ENCODE measurements around the gene ZNRF3.
"Not testable (repeated sequence)": the region's sequence is repeated elsewhere in the genome, so short reads cannot be mapped to it uniquely, and the experiment has no call there.

Gene ZNRF3

DNA sequence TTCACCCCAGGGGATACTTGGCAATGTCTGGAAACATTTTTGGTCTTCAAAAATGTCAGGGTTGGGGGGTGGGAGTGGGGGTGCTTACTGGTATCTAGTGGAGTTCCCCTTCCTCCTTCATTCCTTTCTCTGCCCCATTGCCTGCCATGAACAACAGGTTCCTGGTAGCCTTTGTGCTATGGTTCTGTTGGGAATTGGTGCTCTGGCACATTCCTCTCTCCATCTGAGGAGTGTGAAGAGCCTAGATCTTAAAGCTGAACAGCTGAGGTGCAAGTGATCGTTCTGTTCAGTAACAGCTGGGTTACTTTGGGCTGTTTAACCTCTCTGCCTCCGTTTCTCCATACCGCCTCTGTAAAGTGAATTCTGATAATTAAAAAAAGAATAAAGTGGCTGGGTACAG is 114.0 kb downstream of the ZNRF3 start:
- Mint-ChIP-seq H3K27ac (no peak overlapping the region), H3K4me3 (no peak overlapping the region), H3K4me1 (ENCODE audit: low read depth) (peaks cover 2% of the 10 kb centered on the region), H3K9me3 (no peaks in the 10 kb centered on the region), H3K36me3 (ENCODE audit: low read depth) (no peaks in the 10 kb centered on the region), H3K27me3 (peaks cover 24% of the 10 kb centered on the region)
- no peak for DNase-seq

DNA sequence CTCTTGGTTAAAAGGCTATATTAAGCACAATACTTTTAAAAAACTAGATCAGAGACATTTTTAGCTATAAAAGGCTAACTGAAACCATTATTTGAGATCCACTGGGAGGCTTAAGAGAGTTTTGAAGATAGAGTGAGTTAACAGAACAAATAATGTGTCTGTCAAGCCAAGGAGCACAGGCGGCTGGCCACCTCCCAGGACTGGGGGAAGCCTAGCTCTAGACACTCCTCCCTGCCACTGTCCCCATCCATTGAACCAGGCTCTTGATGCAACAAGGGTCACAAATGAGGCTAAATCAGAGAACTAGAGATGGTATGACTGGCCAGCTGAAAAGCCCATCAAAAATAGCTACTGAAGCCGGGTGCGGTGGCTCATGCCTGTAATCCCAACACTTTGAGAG is 115.3 kb downstream of the ZNRF3 start:
- no peaks in the 10 kb centered on the region for H3K9me3 Mint-ChIP-seq
- H3K36me3 Mint-ChIP-seq (ENCODE audit: low read depth) = no peaks in the 10 kb centered on the region
- peaks cover 24% of the 10 kb centered on the region for H3K27me3 Mint-ChIP-seq
- H3K4me1 Mint-ChIP-seq (ENCODE audit: low read depth) = no peaks in the 10 kb centered on the region
- no peak overlapping the region for H3K4me3 Mint-ChIP-seq
- no peak for DNase-seq
- H3K27ac Mint-ChIP-seq = no peak overlapping the region

DNA sequence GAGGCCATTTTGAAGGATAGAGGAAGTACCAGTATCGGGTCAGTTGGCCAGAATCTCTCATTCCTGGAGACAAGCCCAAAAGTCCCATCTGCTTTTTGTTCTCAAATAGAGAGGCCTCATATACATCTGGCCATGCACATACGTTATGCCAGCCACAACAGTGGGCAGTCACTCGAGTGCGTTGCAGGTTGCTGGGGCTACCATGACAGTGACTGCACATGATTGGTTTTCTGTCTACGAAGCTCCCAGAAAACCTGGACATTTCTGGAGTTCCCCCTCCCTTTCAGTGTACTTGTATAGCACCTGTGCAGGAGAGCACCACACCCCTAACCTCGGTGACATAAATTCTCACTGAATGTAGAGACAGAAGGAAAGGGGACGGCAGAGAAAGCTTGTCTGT is 116.1 kb downstream of the ZNRF3 start:
- Mint-ChIP-seq H3K36me3 (ENCODE audit: low read depth) (no peaks in the 10 kb centered on the region), H3K9me3 (no peaks in the 10 kb centered on the region), H3K4me3 (no peak overlapping the region), H3K27ac (no peak overlapping the region), H3K4me1 (ENCODE audit: low read depth) (peaks cover 4% of the 10 kb centered on the region), H3K27me3 (peaks cover 24% of the 10 kb centered on the region)
- no peak for DNase-seq

DNA sequence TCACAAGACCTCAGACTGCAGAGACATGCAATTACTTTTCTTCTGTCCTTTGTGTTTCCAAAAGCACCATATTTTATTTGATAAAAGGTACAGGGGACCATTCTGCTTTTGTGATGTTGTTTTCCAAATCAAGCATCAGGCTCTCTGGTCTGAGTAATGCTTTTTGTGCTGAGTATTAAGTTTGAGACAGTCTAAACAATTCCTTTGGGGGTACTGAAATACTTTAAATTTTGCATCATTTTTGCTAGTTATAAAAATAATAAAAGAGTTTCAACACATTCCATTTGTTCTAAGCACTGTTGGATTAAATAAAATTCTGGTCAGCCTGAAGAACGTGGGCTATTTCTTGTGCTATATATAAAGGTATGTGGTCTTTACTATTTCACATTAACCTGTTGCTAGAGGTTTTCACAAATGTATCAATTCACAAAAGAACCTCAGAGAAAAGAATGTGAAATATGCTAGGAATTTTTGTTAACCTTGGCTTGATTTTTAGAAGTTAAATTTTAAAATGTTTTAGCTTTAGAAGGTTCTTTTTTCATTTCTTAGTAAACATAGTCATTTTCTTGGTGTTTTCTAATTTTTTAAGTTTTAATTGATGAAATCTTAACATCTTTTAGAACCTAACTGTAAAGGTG is 116.7 kb downstream of the ZNRF3 start:
- Mint-ChIP-seq H3K4me1 (ENCODE audit: low read depth) (peaks cover 4% of the 10 kb centered on the region), H3K9me3 (no peaks in the 10 kb centered on the region), H3K27ac (no peak overlapping the region), H3K36me3 (ENCODE audit: low read depth) (no peaks in the 10 kb centered on the region), H3K27me3 (peaks cover 24% of the 10 kb centered on the region), H3K4me3 (no peak overlapping the region)
- DNase-seq = no peak

DNA sequence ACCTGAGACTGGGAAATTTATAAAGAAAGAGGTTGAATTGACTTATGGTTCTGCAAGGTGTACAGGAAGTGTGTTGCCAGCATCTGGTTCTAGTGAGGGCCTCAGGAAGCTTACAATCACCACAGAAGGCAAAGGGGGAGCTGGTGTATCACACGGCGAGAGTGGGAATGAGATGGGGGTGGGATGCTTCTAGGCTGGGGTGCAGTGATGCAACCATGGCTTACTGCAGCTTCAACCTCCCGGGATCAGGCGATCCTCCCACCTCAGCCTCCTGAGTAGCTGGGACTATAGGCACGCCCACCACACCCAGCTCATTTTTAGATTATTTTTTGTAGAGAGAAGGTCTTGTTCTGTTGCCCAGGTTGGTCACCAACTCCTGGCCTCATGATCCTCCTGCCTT is 117.3 kb downstream of the ZNRF3 start:
- peaks cover 30% of the 10 kb centered on the region for H3K27me3 Mint-ChIP-seq
- H3K36me3 Mint-ChIP-seq (ENCODE audit: low read depth) = no peaks in the 10 kb centered on the region
- H3K4me1 Mint-ChIP-seq (ENCODE audit: low read depth) = peaks cover 4% of the 10 kb centered on the region
- no peak for DNase-seq
- no peak overlapping the region for H3K27ac Mint-ChIP-seq
- H3K4me3 Mint-ChIP-seq = no peak overlapping the region
- no peaks in the 10 kb centered on the region for H3K9me3 Mint-ChIP-seq

DNA sequence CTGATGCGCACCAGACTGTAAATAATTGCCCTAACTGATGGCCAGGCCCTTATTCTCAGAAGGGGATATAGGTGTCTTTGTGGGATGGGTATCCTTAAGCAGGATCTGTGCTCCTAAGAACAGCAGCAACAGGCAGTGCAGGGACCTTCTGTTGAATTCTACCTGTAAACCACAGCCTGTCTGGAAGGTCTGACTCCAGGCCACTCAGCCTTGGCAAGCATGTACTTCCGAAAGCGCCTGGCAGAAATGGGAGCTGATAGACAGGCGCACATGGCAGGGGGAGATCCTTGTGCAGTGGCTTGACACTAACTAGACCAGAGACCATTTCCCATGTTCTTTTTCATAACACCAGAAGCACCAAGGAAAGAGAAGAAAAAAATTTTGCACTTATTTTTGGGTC is 119.2 kb downstream of the ZNRF3 start:
- no peak for DNase-seq
- H3K4me1 Mint-ChIP-seq (ENCODE audit: low read depth) = peaks cover 4% of the 10 kb centered on the region
- no peak overlapping the region for H3K4me3 Mint-ChIP-seq
- peaks cover 42% of the 10 kb centered on the region for H3K27me3 Mint-ChIP-seq
- no peak overlapping the region for H3K27ac Mint-ChIP-seq
- no peaks in the 10 kb centered on the region for H3K36me3 Mint-ChIP-seq (ENCODE audit: low read depth)
- no peaks in the 10 kb centered on the region for H3K9me3 Mint-ChIP-seq

DNA sequence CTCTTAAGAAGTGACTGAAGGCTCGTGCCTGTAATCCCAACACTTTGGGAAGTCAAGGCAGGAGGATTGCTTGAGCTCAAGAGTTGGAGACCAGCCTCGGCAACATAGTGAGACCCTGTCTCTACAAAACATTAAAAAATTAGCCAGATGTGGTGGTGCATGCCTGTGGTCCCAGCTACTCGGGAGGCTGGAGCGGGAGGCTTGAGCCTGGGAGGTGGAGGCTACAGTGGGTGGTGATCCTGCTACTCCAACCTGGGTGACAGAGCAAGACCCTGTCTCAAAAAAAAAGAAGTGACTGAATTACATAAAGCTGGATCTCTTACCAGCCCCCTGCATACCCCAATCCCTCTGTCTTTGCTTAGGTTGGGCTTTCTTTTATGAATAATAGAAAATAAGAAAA is 120.2 kb downstream of the ZNRF3 start:
- DNase-seq = no peak
- peaks cover 42% of the 10 kb centered on the region for H3K27me3 Mint-ChIP-seq
- no peak overlapping the region for H3K27ac Mint-ChIP-seq

DNA sequence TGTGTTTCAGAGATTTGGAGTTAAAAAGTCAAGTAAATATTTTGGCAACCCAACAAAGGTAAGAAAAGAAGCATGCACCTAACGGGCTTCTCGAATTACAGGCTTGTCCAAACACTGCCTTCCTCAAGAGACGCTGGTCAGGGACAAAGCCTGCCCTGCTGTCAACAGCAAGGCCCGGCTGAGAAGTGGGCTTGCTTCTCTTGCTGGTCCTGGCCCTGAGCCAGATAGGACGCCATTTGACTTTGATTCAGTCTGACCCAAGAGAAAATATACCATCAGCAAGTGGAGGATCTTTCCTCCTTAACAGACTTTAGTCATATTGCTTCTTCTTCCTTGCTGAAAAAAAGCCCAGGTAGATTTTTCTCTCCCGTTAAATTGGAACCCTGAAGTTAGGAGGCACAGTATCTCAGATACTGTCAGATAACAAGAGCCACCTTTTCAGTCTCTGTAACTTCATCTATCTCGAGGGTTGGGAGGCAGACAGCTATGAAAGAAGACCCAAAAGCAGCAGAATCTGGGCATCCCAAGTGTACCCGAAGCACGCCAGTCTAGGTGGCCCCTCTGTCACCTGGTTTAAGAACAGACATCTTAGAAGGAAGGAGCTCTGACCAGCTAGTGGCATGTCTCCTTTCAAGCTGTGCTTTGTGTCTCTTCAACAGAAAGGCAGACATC is 120.7 kb downstream of the ZNRF3 start:
- H3K4me1 Mint-ChIP-seq (ENCODE audit: low read depth) = peaks cover 4% of the 10 kb centered on the region
- H3K36me3 Mint-ChIP-seq (ENCODE audit: low read depth) = no peaks in the 10 kb centered on the region
- peaks cover 42% of the 10 kb centered on the region for H3K27me3 Mint-ChIP-seq
- H3K9me3 Mint-ChIP-seq = no peaks in the 10 kb centered on the region
- no peak for DNase-seq
- H3K4me3 Mint-ChIP-seq = no peak overlapping the region
- H3K27ac Mint-ChIP-seq = no peak overlapping the region

More for the DNA sequence above, 120.2 kb downstream of the ZNRF3 start:
- Mint-ChIP-seq H3K36me3 (ENCODE audit: low read depth) (no peaks in the 10 kb centered on the region), H3K4me1 (ENCODE audit: low read depth) (peaks cover 4% of the 10 kb centered on the region), H3K4me3 (no peak overlapping the region), H3K9me3 (no peaks in the 10 kb centered on the region)

DNA sequence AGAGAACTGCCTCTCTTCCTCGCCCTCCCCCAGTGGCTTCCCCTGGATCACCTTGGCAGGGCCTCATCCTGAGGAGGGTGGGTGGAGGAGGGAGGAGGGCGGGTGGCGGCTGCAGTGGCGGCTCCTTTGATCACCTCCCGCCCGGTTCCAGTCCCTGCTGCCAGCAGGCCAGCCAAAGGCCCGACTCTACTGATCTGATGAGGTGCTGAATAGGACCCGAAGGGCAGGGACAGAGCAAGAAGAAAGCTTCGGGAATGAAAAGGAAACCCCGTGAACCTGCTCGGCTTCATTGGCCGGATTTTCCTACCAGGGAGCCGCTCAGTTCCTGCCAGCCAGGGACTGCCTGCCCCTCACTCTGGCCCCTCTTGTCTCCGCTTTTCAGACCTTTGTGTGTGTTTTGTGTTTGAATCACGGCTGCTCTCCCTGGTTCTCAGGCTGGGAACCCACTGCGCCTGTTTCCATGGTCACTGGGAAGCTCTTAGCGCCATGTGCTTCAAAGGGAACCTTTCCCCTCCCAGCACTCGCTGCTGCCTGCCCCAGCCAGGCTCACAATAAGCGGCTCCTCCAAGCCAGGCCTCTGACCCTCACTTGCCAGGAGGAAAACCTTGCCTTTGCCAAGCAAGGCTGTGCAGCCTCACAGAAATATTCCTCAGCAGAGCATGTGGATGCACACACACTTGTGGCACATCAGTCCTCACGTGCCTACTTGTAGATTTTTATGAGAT is 121.4 kb downstream of the ZNRF3 start:
- DNase-seq = no peak
- Mint-ChIP-seq H3K4me3 (no peak overlapping the region), H3K27me3 (peaks cover 42% of the 10 kb centered on the region), H3K4me1 (ENCODE audit: low read depth) (peaks cover 4% of the 10 kb centered on the region), H3K27ac (no peak overlapping the region), H3K36me3 (ENCODE audit: low read depth) (no peaks in the 10 kb centered on the region), H3K9me3 (no peaks in the 10 kb centered on the region)

DNA sequence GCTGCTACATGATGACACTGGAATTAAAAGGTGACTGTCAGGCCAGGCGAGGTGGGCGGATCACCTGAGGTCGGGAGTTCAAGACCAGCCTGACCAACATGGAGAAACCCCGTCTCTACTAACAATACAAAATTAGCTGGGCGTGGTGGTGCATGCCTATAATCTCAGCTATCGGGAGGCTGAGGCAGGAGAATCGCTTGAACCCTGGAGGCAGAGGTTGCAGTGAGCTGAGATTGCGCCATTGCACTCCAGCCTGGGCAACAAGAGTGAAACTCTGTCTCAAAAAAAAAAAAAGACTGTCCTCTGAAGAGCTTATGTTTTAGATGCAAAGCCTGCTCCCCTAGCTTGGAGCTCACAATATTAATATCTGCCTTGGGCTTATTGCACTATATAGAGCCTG is 122.4 kb downstream of the ZNRF3 start:
- H3K27me3 Mint-ChIP-seq = peaks cover 41% of the 10 kb centered on the region
- not testable (repeated sequence) for H3K4me3 Mint-ChIP-seq; H3K9me3 Mint-ChIP-seq; H3K36me3 Mint-ChIP-seq (ENCODE audit: low read depth); H3K27ac Mint-ChIP-seq; DNase-seq; H3K4me1 Mint-ChIP-seq (ENCODE audit: low read depth)

DNA sequence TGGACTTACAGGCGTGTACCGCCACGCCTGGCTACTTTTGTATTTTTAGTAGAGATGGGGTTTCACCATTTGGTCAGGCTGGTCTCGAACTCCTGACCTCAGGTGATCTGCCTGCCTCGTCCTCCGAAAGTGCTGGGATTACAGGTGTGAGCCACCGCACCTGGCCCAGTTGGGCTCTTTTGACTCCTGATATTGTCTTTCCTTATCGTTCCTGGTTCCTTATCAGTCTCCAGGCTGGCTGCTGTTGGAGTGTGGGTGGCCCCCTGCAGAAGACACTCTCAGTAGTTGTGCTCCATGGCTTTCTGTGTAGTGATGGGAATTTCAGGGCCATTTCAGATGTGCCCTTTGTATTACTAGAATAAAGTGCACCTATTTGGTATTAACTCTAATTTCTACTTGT is 123.0 kb downstream of the ZNRF3 start:
- H3K27me3 Mint-ChIP-seq = peaks cover 41% of the 10 kb centered on the region
- H3K4me1 Mint-ChIP-seq (ENCODE audit: low read depth) = peaks cover 4% of the 10 kb centered on the region
- H3K36me3 Mint-ChIP-seq (ENCODE audit: low read depth) = no peaks in the 10 kb centered on the region
- H3K4me3 Mint-ChIP-seq = no peak overlapping the region
- no peak for DNase-seq
- no peaks in the 10 kb centered on the region for H3K9me3 Mint-ChIP-seq
- H3K27ac Mint-ChIP-seq = no peak overlapping the region

DNA sequence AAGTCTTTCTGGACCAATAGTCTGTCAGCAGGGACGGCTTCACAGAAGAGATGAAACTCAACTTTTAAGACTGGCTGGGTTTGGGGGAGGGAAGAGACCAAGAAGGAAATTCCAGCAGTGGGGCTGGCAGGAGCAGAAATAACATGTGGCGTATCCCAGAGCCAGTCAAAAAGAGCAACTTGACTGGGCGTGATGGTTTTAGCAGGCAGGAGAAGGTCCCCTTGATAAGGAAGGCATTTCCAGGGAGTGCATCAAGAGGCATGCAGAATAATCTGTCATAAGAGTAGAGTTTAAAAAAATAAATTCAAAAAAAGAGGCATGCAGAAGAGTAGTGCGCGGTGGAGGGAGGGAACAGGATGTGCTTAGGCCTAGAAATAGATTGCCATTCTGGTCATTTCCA is 125.8 kb downstream of the ZNRF3 start:
- Mint-ChIP-seq H3K27ac (no peak overlapping the region), H3K4me1 (ENCODE audit: low read depth) (peaks cover 3% of the 10 kb centered on the region), H3K9me3 (no peaks in the 10 kb centered on the region), H3K36me3 (ENCODE audit: low read depth) (no peaks in the 10 kb centered on the region), H3K27me3 (peaks cover 32% of the 10 kb centered on the region), H3K4me3 (no peak overlapping the region)
- DNase-seq = no peak

DNA sequence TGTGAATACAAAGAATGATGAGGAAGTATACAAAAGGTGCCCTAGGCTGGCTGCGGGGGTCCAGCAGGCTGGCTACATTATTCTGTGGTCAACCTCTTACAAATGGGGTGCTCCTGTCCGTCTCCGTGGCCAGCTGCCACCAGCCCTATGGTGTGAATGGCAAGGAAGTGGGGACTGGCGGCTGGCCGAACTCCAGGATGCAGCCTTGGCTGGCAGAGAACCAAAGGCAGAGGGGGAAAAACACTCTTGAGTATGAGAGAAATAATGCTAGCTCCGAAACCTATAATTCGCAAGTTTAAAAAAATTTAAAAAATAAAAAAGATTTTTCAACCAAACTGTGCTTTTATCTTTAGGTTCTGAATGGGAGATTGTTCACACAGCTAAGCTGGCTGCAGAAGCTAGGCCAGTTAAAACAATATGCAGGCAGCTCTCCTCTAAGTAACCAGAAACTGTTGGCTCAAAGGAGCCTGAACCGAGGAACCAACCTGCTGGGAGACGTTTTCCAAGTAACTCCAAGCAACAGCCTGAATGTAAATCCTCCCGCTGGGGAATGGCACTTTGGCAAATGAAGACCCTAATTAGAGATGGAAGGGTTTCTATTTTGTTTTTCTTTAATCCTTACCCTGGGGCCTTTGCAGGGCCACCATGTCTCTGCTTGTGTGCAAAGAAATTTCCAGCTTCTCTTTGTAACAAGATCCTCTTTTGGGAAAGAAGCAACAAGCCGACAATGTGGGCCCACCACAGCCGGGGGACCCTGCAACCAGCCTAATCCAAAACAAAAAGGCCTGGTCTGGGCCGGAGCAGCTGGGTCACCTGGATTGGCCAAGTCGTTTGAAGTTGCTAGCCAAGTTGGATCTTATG is 128.1 kb downstream of the ZNRF3 start:
- Mint-ChIP-seq H3K4me3 (no peak overlapping the region), H3K27ac (no peak overlapping the region), H3K36me3 (ENCODE audit: low read depth) (no peaks in the 10 kb centered on the region), H3K27me3 (peaks cover 18% of the 10 kb centered on the region), H3K4me1 (ENCODE audit: low read depth) (peaks cover 4% of the 10 kb centered on the region), H3K9me3 (no peaks in the 10 kb centered on the region)
- DNase-seq = no peak

DNA sequence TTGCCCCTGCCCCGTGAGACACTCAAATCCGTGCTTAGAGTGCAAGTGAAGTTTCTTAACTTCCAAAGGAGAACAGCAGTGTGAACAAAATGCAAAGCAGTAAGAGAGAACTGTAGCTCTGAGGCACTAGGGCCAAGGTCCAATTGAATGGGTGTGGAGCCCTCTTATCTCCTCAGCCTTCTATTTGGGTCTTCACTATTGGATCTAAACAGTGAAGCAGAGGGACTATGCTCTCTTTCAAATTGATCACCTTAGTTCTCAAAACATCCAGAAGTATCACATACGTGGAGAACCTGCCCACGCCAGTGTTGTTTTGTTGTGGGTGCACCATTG is 128.7 kb downstream of the ZNRF3 start:
- no peak overlapping the region for H3K27ac Mint-ChIP-seq
- no peaks in the 10 kb centered on the region for H3K36me3 Mint-ChIP-seq (ENCODE audit: low read depth)
- DNase-seq = no peak
- H3K27me3 Mint-ChIP-seq = peaks cover 15% of the 10 kb centered on the region
- no peaks in the 10 kb centered on the region for H3K9me3 Mint-ChIP-seq
- H3K4me1 Mint-ChIP-seq (ENCODE audit: low read depth) = peaks cover 4% of the 10 kb centered on the region
- no peak overlapping the region for H3K4me3 Mint-ChIP-seq
